HG02943 (cell line): ENCODE measurements around the gene OR7G3.

Experiments used
- ATAC-seq: cut with Tn5 transposase; IDR thresholded peaks from one replicate; pipeline ENCODE4 v1.9.1; 2021; ENCODE audit warnings: mild to moderate bottlenecking, low read depth, moderate library complexity; ENCODE audit not compliant: unreplicated experiment

Gene OR7G3

GRCh38 chr19:9126900-9127405, at the start of gene OR7G3:
Gene OR7G3, minus strand, starts transcription at chr19:9126950. Its CDS starts 0 bp downstream, at chr19:9126950.
- no peak for ATAC-seq

- ATAC-seq, result no peak
Observed at GRCh38 chr19:9175326-9175725, 48.6 kb upstream of the OR7G3 start.

GRCh38 chr19:9171393-9171991, 44.7 kb upstream of the OR7G3 start:
- no peak for ATAC-seq

- no peak for ATAC-seq
Observed at GRCh38 chr19:9166846-9167245, 40.1 kb upstream of the OR7G3 start.

- ATAC-seq, result no peak
Observed at GRCh38 chr19:9165261-9165660, 38.5 kb upstream of the OR7G3 start.

- ATAC-seq, result no peak
Observed at GRCh38 chr19:9161427-9161826, 34.7 kb upstream of the OR7G3 start.

GRCh38 chr19:9159891-9160290, 33.1 kb upstream of the OR7G3 start:
- ATAC-seq, result no peak

- no peak for ATAC-seq
Observed at GRCh38 chr19:9156304-9156703, 29.6 kb upstream of the OR7G3 start.

- ATAC-seq, result no peak
Observed at GRCh38 chr19:9155591-9155990, 28.8 kb upstream of the OR7G3 start.

- no peak for ATAC-seq
Observed at GRCh38 chr19:9151367-9151766, 24.6 kb upstream of the OR7G3 start.

GRCh38 chr19:9150650-9151049, 23.9 kb upstream of the OR7G3 start:
- no peak for ATAC-seq

GRCh38 chr19:9149997-9150396, 23.2 kb upstream of the OR7G3 start:
- ATAC-seq, result no peak

- ATAC-seq, result no peak
Observed at GRCh38 chr19:9148697-9149096, 21.9 kb upstream of the OR7G3 start.

- ATAC-seq, result no peak
Observed at GRCh38 chr19:9146882-9147281, 20.1 kb upstream of the OR7G3 start.

GRCh38 chr19:9144920-9145319, 18.2 kb upstream of the OR7G3 start:
- no peak for ATAC-seq

- ATAC-seq, result peak; percentile 92
Observed at GRCh38 chr19:9140159-9140874, 13.6 kb upstream of the OR7G3 start, which contains the start of gene ZNF317. Gene ZNF317, plus strand, starts transcription at chr19:9140397. Its CDS starts 15,620 bp downstream, at chr19:9156017.

- peak; percentile 15 for ATAC-seq
Observed at GRCh38 chr19:9139609-9140158, 12.9 kb upstream of the OR7G3 start.

GRCh38 chr19:9132422-9132821, 5.7 kb upstream of the OR7G3 start:
- ATAC-seq, result no peak

- ATAC-seq, result no peak
Observed at GRCh38 chr19:9130965-9131364, 4.2 kb upstream of the OR7G3 start.

GRCh38 chr19:9128171-9128570, 1.4 kb upstream of the OR7G3 start:
- ATAC-seq, result no peak

- ATAC-seq, result no peak
Observed at GRCh38 chr19:9116547-9116946, 10.2 kb downstream of the OR7G3 start.
